Parathyroid adenoma (tissue), 2 donors: Measurements from ENCODE around the gene CHD9.

Experiments used
- H2AFZ ChIP-seq: fragments of 300-600 bp; sonication (generic); one replicate; pipeline ENCODE4 v1.7.0; 2017; ENCODE audit warnings: antibody characterized with exemption, mild to moderate bottlenecking
- H3K27ac ChIP-seq: fragments of 300-600 bp; sonication (generic); one replicate; pipeline ENCODE4 v1.7.0; 2017
- H3K27me3 ChIP-seq: fragments of 300-600 bp; sonication (generic); one replicate; pipeline ENCODE4 v1.7.0; 2017; ENCODE audit warnings: low read length; ENCODE audit not compliant: control insufficient read depth, insufficient read depth
- H3K36me3 ChIP-seq: fragments of 300-600 bp; sonication (generic); one replicate; pipeline ENCODE4 v1.7.0; 2017; ENCODE audit warnings: low read length; ENCODE audit not compliant: control insufficient read depth, insufficient read depth
- H3K4me1 ChIP-seq: fragments of 300-600 bp; sonication (generic); one replicate; pipeline ENCODE4 v1.7.0; 2017; ENCODE audit warnings: control low read depth
- H3K4me2 ChIP-seq: fragments of 300-600 bp; sonication (generic); one replicate; pipeline ENCODE4 v1.7.0; 2017; ENCODE audit warnings: low read length
- H3K4me3 ChIP-seq: fragments of 300-600 bp; sonication (generic); one replicate; pipeline ENCODE4 v1.7.0; 2017; ENCODE audit warnings: low read depth, low read length
- H3K79me2 ChIP-seq: fragments of 300-600 bp; sonication (generic); one replicate; pipeline ENCODE4 v1.7.0; 2017; ENCODE audit warnings: control low read depth
- H3K9ac ChIP-seq: fragments of 300-600 bp; sonication (generic); one replicate; pipeline ENCODE4 v1.7.0; 2017; ENCODE audit warnings: mild to moderate bottlenecking
- H3K9me3 ChIP-seq: fragments of 300-600 bp; sonication (generic); one replicate; pipeline ENCODE4 v1.7.0; 2017; ENCODE audit warnings: low read length; ENCODE audit not compliant: control insufficient read depth
- TF ChIP-seq, protein P1 (sequence below): fragments of 300-600 bp; sonication (generic); IDR thresholded peaks from one replicate; pipeline ENCODE4 v1.7.0; 2017; ENCODE audit warnings: antibody characterized with exemption, mild to moderate bottlenecking
- donor health status: primary hyperparathyroidism.

Gene CHD9

DNA sequence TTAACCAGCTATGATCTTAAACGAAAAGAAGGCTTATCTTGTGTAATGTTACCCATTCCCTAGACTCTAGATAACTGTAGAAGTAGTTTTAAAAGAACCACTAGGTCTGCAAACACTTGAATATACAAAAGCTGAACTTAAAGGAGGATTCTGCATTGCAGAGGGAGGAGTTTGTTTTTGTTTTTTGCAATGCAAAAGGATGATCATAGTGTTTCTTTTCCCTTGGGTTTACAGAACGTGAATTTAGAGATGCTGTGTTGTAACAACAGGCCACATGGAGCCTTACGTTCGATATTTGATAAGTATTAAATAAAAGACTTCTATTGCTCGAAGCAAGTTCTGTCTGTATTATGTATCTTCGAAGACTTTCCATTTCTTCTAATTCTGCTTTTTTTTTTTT, 77.6 kb downstream of the CHD9 start:
- H3K4me1 ChIP-seq, result peaks cover 5% of the 10 kb centered on the region
- H2AFZ ChIP-seq, result no peak overlapping the region
- H3K4me2 ChIP-seq, result no peak overlapping the region
- H3K4me3 ChIP-seq, result no peak overlapping the region
- no peaks in the 10 kb centered on the region for H3K9me3 ChIP-seq
- no peaks in the 10 kb centered on the region for H3K27me3 ChIP-seq
- no peak overlapping the region for H3K27ac ChIP-seq
- no peak overlapping the region for H3K9ac ChIP-seq
- H3K36me3 ChIP-seq, result no peaks in the 10 kb centered on the region
- TF ChIP-seq, protein P1, sequence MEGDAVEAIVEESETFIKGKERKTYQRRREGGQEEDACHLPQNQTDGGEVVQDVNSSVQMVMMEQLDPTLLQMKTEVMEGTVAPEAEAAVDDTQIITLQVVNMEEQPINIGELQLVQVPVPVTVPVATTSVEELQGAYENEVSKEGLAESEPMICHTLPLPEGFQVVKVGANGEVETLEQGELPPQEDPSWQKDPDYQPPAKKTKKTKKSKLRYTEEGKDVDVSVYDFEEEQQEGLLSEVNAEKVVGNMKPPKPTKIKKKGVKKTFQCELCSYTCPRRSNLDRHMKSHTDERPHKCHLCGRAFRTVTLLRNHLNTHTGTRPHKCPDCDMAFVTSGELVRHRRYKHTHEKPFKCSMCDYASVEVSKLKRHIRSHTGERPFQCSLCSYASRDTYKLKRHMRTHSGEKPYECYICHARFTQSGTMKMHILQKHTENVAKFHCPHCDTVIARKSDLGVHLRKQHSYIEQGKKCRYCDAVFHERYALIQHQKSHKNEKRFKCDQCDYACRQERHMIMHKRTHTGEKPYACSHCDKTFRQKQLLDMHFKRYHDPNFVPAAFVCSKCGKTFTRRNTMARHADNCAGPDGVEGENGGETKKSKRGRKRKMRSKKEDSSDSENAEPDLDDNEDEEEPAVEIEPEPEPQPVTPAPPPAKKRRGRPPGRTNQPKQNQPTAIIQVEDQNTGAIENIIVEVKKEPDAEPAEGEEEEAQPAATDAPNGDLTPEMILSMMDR, result no peak
- H3K79me2 ChIP-seq, result peaks cover 5% of the 10 kb centered on the region

DNA sequence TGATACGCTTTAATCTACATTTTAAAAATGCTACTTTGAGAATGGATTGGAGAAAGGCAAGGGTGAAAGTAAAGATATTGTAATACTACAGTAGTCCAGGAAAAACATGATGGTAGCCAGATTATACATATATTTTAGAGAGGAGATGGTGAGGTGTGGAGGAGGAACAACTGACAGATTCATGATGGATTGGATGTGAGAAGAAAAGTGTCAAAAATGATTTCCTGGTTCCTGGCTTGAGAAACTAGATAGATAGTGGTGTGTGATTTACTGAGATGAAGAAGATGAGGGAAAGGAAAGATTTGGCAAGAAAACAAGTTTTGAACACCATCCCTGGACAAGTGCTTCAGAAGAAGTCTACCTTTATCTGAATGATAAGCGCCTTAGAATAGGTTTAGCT, 80.5 kb downstream of the CHD9 start:
- Histone ChIP-seq H3K36me3 (no peaks in the 10 kb centered on the region), H3K4me2 (no peak overlapping the region), H3K4me3 (no peak overlapping the region), H3K79me2 (peaks cover 14% of the 10 kb centered on the region), H2AFZ (no peak overlapping the region), H3K27ac (no peak overlapping the region), H3K9me3 (no peaks in the 10 kb centered on the region), H3K4me1 (peaks cover 5% of the 10 kb centered on the region), H3K9ac (no peak overlapping the region), H3K27me3 (no peaks in the 10 kb centered on the region)
- TF ChIP-seq, protein P1, result no peak

DNA sequence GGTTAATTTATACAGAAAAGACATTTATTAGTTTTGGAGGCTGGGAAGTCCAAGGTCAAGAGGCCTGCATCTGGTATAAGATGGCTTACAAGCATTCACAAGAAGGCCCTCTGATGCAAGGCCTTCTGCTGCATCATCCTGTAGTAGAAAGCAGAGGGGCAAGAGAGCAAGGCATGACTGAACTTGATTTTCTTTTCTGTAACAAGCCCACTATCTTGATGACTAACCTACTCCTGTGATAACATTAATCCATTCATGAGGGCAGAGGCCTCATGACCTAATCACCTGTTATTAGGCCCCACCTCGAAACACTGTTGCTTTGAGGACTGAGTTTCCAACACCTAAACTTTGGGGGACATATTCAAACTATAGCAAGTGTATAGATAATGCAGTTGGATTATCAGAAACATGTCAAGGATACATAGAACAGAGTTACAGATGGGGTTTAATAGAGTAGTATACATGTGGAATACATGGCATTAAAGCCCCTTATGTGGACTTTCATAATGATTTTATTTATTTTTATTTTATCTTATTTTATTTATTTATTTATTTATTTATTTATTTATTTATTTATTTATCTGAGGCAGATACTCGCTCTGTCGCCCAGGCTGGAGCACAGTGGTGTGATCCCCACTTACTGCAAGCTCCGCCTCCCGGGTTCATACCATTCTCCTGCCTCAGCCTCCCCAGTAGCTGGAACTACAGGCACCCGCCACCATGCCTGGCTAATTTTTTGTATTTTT, 88.2 kb downstream of the CHD9 start:
- H3K27ac ChIP-seq, result no peak overlapping the region
- H3K36me3 ChIP-seq, result no peaks in the 10 kb centered on the region
- no peak overlapping the region for H3K9ac ChIP-seq
- no peak overlapping the region for H3K4me2 ChIP-seq
- H3K4me1 ChIP-seq, result peaks cover 5% of the 10 kb centered on the region
- no peak overlapping the region for H2AFZ ChIP-seq
- no peaks in the 10 kb centered on the region for H3K9me3 ChIP-seq
- no peaks in the 10 kb centered on the region for H3K27me3 ChIP-seq
- no peak overlapping the region for H3K4me3 ChIP-seq
- peaks cover 46% of the 10 kb centered on the region for H3K79me2 ChIP-seq
- TF ChIP-seq, protein P1, result no peak

DNA sequence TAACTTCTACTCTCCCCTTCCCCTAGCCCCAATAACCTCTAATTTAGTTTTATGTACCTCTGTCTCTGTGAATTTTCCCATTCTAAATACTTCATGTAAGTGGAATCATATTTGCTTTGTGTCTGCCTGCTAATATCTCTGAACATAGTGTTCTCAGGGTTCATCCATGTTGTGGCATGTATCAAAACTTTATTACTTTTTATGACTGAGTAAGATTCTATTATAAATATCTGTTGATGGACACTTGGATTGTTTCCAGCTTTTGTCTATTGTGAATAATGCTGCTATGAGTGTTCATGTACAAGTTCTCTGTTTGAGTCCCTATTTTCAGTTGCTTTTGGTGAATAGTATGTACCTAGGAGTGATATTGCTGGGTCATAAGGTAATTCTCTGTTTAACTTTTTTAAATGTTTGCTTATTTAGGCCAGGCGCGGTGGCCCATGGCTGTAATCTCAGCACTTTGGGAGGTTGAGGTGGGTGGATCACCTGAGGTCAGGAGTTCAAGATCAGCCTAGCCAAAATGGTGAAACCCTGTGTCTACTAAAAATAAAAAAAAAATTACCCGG, 92.8 kb downstream of the CHD9 start:
- Histone ChIP-seq H3K4me2 (no peak overlapping the region), H3K27me3 (no peaks in the 10 kb centered on the region), H3K27ac (no peak overlapping the region), H3K36me3 (peaks cover 3% of the 10 kb centered on the region), H3K9ac (no peak overlapping the region), H2AFZ (no peak overlapping the region), H3K79me2 (peaks cover 45% of the 10 kb centered on the region), H3K4me1 (peaks cover 4% of the 10 kb centered on the region), H3K4me3 (no peak overlapping the region), H3K9me3 (no peaks in the 10 kb centered on the region)
- TF ChIP-seq, protein P1, result no peak

DNA sequence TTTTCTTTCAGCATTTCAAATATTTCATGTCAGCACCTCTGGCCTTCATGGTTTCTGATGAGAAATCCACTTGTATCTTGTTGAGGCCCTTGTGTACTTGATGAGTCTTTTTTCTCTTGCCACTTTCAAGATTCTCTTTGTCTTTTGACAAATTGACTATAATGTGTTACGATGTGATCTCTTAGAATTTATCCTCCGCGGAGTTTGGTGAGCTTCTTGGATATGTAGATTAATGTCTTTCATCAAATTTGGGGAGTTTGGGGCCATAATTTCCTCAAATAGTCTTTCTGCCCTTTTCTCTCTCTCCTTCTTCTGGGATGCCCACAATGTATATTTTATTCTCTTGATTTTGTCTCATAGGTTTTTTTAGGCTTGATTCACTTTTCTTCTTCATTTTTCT, 96.0 kb downstream of the CHD9 start:
- no peaks in the 10 kb centered on the region for H3K9me3 ChIP-seq
- H3K4me3 ChIP-seq, result no peak overlapping the region
- H3K27me3 ChIP-seq, result no peaks in the 10 kb centered on the region
- no peak overlapping the region for H3K4me2 ChIP-seq
- H3K36me3 ChIP-seq, result peaks cover 3% of the 10 kb centered on the region
- no peak overlapping the region for H3K9ac ChIP-seq
- peaks cover 25% of the 10 kb centered on the region for H3K79me2 ChIP-seq
- H3K27ac ChIP-seq, result no peak overlapping the region
- TF ChIP-seq, protein P1, result no peak
- no peak overlapping the region for H2AFZ ChIP-seq
- H3K4me1 ChIP-seq, result peaks cover 4% of the 10 kb centered on the region
